Activated gamma-delta T cell treated with Interleukin-2 at 50 U/mL for 16 hours (primary cell): ENCODE data around the gene ABCB11.
"Not testable (repeated sequence)": the region's sequence is repeated elsewhere in the genome, so short reads cannot be mapped to it uniquely, and the experiment has no call there.

Experiments
- DNase-seq: peaks from one replicate; pipeline ENCODE4 v3.0.0-alpha.2; 2020

The ABCB11 gene

DNA sequence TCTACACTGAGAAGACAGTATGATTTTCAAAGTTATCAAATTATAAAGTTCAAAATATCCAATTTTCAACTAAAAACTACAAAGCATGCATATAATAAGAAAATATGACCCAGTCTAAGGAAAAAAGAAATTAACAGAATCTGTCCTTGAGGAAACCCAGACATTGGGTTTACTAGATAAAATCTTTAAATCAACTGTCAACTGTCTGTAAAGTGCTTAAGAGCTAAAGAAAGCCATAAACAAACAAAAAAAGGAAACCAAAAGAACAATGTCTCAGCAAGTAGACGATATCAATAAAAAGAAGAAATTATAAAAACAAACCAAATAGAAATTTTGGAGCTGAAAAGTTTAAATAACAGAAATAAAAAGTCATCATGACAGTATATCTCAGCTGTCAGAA is 10.5 kb upstream of the ABCB11 start:
- no peak for DNase-seq

DNA sequence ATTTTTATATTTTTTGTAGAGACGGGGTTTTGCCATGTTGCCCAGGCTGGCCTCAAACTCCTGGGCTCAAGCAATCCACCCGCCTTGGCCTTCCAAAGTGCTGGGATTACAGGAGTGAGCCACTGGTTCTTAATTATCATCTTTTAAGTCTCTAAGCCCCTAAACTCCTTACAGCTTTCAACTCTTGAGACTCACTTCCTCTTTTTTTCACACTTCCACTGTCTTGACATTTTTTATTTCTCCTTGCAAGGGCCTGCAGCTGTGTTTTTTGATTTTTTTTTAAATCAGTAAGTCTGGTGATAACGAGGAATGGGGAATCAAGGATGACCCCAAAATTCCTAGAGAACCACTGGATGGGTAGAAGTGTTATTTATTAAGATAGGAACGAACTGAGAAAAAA is 8.6 kb upstream of the ABCB11 start:
- no peak for DNase-seq

DNA sequence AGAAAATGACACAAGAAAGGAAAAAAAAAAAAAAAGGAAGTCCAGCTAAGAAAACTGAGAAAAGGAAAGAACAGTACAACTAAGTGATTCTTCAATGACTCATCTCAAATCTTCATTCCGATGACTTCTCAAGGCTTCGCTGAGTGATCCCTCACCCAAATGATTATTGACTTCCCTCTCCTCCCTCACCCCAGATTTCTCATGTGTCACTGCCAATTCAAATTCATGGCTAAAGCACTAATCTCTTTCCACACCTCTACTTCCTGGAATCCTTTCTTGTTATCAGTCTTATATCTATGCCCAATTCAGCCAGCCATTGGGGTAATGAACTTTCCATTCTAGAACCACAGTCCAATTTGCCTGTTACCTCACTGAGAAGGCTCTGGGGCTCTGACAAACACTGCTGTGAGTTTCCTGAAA is 7.2 kb upstream of the ABCB11 start:
- DNase-seq = no peak

DNA sequence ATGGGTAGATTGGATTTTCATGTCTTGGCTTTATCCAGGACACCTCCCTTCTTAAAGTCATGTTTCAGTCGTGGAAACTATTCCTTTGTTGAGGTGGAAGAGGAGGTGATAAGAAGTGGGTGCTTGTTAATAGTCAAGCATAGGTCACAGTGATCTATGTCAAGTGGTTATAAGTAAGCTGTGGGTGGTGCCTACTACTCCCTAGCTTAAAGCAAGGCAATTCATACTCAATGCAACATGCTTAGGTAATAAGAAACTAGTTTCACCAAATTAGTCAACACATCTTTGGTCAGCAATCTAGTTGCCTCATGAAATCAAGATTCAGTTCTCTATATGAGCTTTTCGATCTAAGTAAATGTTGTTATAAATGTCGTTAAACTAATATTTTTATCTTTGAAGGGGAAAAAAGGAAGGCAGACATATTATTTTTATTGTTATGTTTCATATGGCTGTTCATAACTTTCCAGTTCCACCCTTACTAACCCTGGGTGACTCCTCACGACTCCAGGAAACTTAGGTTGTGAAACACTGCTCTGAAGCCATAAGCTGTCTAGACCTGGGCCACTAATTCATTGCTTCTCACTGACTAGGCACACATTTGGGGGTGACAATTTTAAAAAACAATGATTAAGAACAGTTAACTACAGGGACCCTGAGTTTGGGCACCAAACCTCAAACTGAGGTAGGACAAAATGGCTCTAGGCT is 5.8 kb upstream of the ABCB11 start:
- DNase-seq = no peak

DNA sequence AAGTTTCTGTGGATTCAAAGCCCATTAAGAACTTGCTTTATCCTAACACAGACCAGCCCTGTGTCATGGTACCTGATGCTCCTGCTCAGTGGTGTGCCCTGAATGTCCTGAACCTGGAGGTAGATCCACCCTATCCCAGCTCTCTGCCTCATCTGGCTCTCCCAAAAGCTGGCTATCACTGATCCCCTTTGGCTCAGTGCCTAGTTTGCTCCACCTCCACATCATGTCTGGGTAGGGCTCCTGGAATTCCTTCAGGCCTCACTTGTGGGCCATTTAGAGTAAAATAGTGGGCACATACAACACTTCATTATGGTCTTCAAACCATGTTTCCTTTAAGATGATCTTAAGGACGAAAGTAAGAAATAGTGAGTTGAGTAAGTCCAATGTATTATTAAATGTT is 4.8 kb upstream of the ABCB11 start:
- no peak for DNase-seq

DNA sequence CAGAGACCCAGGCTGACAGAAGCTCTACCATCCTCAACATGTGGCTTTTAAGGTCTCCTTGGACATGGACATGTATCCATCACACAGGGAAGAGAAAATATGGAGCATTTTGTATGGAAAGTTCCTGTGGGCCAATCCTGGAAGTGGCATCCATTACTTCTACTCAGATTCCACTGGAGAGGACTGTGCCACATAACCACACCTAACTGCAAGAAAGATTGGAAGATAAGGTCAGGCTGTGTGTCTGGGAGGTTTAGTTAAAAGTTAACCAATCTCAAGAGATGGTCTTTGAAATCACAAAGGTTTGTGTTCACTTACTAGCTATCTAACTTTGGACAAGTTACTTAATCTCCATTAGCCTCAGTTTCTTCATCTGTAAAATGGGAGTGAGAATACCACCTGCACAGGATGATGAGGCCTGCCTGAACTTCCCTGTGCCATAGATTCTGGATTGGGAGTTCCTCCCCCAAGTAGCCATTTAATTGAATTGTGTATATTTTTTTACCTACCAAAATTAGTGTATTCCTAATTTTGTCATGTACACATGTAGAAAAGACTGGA is 3.9 kb upstream of the ABCB11 start:
- no peak for DNase-seq

DNA sequence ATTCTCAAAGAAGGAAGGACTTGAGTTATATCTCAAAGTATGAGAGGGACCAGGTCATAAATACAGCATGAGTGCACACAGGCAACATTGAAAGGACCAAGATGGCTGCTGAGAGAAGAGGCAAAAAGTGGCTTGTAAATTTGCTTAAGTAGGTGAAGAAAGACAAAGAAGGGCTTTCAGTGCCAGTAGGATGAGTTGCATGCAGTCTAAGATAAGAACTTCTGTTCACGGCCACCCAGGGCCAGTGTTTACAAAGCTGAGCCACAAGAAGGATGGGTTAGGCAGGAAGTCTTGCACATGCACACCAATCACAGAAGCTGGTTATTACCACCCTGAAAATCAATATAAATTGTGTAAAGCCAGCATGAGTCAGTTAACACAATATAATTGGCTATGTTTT is 3.1 kb upstream of the ABCB11 start:
- peak; percentile 10 for DNase-seq

DNA sequence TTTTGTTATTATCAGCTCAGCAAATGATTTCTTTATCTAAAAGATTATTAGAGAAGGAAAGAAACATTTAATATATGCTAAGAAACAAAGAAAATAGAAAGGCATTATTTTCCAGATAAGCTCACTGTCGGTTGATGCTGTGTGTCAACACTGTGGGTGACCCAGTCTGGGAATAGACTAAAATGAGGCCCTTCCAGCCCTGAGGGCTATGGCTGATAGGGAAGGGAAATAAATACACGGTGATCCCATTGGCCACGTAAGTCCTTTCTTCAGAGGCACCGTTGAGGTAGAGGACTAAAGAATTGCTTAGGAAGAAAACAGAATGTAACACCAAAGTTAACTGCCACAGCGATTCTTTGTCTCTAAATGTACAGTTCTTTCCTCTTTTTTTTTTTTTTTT is 1.8 kb downstream of the ABCB11 start:
- DNase-seq = no peak

DNA sequence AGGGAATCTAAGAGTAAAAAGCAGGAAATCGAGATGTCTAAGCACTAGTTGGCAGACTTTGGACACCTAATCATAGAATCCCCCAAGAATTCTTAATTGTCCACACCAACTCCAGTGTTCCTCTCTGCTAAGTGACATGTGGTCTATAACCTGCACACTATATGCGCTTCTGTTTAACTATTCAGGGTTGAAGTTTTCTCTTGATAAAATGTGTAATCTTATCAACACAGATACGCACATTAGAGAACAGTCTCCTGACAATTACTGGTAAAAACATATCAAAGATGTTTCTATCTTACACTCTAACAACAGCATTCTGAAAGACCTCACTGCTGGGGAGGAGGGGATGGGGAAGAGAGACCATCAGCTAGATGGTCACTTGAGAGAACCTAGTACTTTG is 3.9 kb downstream of the ABCB11 start:
- no peak for DNase-seq

DNA sequence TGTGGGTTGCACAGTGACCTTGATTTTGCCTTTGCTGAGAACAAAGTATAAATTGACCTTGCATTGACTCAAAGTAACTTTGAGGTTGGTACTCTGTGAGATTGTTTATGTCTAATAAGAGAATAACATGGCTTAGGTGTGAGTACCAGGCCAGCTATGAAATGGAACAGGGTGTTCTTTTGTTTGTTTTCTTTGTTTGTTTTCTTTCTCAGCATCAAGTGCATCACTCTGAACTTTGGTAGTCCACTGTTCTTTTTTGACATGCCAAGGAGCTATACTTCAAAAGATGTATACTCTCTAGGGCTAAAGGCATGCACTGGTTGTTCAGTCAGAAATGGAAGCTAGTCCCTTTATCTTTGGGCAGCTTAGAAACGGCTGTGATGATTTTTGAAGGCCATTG is 5.1 kb downstream of the ABCB11 start:
- no peak for DNase-seq

DNA sequence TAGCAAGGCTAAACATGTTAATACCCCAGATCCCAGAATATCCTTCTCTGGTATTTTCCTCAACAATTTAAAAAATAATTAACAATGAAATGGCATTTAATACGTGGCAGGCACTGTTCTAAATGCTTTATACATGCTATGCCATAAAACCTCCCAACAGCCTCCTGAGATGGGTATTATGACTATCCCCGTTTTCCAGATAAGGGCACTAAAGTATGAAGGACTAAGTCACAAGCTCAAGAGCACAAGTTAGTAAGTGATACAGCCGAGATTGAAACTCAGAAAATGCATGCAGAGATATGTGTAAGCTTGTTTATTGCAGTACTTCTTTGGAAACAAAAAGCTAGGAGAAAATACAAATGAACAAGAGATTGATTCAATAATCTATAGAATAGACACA is 8.0 kb downstream of the ABCB11 start:
- DNase-seq = no peak

DNA sequence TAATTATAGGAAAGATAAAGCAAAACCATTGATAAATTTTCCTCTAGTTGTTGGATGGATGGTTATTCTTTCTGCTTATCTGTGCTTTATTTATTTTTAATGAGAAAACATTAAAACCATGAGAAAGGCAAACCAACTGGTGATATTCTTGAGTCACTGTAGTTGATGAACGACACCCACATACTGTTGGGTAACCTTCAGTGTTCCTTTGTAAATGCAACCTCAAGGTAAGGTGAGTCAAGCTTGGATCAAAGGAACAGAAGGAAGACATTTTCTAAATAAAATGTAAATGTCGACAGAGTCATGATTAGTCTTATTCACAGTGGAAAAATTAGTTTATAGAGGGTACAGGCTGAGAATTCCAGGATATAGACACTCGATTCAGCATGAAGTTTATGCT is 12.7 kb downstream of the ABCB11 start:
- no peak for DNase-seq

DNA sequence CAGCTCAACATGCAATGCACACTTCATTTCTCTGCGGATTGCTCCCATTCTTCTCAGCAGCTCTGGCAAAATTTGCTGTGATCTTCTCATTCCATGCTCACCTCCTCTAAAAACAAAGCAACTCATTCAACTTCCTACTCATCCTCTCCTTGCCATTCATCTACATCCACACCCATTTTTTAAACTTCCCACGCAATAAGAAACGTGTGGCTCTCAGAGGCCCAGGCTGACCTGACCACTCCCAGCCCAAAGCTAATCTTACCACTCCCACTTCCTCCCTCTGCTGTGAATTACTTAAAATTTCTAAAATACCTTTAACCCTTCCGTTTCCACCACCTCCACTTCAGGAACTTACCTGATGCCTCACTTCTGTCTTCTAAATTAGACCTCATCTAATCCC is 15.2 kb downstream of the ABCB11 start:
- no peak for DNase-seq

DNA sequence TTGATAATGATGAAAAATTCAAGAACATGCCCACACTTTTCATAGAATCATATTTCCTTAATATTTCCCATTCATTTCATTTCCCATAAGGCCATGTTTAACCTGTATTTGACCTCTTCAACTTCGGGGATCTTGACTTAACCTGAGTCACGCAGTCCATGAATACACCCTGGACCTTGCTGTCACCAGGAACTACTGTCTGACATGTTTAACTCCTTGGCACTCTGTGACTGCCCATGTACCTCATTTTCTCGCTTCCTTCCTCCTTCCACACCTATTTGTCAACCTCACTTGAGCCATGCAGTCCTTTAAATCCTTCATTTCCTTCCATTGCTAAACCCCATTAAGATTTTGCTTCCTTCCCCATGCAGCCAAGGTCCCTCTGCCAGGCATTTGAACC is 16.3 kb downstream of the ABCB11 start:
- DNase-seq = no peak

DNA sequence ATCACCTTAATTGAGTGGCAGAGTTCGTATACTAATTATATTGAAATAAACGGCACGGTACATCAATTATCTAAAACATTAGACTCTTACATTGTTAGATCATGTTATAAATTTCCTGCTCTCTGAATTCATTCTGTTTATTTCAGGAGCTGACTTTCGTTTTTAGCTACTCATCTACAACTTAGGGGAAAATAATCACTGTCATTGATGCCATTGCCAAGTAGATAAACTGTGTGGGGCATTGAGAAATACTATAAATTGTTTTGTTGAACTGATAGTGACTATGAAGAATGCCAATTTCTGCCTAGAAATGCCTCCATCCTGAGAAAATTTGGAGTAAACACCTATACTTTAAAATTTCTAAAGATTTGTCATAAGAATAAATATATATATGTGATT is 17.5 kb downstream of the ABCB11 start:
- DNase-seq = no peak

DNA sequence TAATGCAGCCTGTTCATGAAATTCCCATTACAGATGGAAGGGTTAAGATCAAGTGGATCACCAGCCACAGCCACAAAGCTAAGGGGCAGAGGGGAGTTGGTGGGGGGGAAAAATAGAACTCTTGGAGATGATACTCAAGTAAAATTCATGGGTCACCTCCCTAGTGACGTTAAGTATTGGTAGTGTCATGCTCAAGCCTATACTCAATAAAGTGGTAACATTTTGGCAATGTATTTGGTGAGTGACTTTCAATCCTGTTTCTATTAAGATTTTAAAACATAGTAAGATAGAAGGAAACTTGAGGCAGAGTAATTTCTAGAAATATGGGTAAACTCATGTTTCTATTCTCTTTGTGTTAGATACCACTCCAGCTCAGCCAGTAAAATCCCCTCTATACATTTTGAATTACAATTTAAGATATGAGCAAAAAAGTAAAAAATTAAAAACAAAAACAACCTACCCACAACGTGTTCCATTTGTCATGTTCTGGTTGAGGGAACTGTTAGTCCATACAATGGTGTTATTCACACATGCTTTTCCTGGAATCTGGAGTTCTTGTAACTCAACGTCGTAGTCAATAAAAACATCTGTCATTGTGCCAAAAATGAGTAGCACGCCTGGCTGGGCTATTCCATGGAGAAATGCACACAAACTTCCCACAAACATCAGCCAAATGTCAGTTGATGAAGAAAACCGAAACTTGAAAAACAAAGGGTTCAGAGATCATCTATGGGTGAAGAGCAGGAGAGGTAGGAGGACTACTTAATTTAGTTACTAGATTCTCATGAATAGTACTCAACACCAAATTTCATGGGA is 18.1 kb downstream of the ABCB11 start:
- DNase-seq = no peak

DNA sequence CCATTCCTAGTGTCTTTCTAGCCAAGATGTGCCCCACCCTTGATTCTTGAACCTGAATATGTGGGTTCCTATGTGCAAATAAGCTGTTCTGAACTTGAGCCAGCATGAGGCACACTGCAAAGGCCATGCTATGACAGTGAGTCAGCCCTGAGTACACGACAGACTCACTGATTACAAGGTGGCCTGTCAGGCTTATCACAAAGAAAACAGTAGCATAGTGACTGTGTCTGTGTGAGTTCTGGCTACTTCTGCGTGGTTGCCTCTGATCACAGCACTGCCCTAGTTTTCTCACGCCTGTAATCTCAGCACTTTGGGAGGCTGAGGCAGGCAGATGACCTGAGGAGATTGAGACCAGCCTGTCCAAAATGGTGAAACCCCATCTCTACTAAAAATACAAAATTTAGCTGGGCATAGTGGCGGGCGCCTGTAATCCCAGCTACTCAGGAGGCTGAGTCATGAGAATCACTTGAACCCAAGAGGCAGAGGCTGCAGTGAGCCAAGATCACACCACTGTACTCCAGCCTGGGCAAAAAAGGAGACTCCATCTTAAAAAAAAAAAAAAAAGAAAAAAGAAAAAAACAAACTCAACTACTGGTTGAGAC is 18.8 kb downstream of the ABCB11 start:
- not testable (repeated sequence) for DNase-seq

DNA sequence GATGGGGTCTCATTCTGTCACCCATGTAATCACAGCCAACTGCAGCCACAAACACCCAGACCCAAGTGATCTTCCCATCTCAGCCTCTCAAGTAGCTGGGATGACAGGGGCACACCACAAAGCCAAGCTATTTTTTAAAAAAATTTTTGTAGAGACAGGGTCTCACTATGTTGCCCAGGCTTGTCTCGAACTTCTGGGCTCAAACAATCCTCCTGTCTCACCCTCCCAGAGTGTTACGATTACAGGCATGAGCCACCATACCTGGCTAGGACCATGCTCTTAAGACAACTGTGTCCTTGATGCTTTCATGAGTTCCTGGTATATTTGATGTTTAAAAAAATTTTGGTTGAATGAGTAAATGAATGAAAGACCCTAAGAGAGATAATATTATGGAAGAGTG is 19.4 kb downstream of the ABCB11 start:
- DNase-seq = no peak

DNA sequence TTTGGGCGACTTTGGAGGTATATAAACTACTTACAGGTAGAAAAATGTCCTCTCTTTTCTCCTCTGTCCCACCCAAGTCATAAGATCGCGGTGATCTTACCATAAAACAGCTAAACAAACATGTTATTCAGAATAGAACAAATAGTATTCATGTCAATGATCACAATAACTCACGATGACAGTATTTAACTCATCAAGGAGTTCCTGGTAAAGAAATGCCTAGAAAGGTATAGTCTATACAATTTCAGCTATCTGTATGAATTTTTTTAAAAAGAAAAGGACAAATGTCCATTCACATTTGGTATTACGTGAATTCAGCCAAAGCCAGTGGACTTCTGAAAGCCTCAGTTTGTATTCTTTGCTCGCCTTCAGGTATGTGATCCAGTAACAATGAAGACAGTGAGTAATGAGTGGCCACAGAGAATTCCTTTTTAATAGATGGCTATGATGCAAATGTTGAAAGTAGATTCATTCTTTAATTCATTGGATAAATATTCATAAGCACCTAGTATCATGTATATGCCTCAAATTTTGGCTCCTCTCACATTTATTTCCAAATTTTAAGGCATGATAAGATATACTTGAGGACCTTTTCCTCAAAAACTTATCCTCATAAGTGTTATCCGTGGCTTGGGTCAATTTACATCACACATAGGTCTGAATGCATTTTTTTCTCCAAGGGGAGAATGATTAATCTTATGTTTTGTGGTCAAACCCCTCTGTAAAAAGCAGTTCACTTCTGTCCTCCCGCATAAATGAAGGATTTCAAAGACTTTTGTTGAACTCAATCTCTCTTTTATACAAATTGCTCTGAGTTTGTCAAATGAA is 20.3 kb downstream of the ABCB11 start:
- DNase-seq = no peak

DNA sequence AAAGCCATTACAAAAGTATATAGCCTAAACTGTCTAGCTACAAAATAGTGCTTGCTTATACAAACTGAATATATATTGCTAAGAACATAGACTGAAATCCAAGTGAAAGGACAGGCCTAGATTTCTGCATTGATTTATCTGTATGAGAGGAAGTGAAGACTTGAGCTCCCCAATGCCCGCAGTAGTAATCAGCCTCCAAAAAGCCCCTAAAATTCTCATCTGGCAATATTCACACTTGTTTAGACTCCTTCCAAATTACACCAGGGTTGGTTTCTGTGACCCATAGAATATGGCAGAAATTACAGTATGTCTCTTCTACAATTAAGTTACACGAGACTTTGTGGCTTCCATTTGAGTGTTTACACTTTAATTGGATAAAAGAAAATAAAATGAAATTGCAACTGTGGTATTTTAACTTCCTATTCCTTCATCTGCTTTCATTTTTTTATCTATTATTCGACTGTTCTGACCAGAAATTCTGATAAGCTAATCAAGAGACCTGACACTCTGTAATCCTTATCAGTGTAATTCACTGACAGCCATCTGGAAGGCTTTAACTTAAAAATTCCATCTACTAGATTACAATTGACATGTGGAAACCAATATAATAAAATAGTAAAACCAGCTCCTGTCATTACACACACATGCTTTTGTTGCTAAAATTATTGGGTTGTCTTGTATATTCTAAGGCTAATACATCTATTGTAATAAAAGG is 21.1 kb downstream of the ABCB11 start:
- no peak for DNase-seq

DNA sequence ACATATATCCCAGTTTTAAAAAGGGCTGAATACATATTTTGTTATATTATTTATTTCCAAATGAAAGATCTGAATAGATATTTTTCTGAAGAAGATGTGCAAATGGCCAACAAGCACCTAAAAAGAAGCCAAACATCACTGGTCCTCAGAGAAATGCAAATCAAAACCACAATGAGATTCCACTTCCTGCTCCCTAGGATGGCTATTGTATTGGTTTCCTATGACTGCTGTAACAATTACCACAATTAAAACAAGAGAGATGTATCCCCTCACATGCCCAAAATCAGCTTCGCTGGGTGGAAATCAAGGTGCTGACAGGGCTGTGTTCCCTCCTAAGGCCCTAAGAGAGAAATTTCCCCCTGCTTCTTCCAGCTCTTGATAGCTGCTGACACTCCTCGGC is 23.2 kb downstream of the ABCB11 start:
- DNase-seq = no peak

DNA sequence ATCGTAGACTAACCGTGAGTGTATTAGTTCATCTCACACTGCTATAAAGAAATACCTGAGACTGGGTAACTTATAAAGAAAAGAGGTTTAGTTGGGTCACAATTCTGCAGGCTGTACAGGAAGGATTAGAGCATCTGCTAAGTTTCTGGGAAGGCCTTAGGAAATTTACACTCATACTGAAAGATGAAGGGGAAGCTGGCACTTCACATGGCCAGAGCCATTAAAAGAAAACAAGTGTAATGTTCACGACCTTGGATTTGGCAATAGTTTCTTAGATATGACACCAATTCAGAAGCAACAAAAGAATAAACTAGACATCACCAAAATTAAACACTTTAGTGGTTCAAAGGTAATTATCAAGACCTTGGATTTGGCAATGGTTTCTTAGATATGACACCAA is 23.8 kb downstream of the ABCB11 start:
- DNase-seq = no peak
